Activated CD4-positive, alpha-beta memory T cell treated with anti-CD3 and anti-CD28 coated beads, Interleukin-2, amount 10 ng/mL, durations not matched to agents 7 days and 5 days (primary cell): Measurements from ENCODE around the gene PLPPR1. TPM values are rescaled to one million over a fixed set of nuclear protein-coding genes. Genes with fewer than 3 reads are reported as not detected.

Experiments used
- CTCF ChIA-PET: fragments of 350-600 bp; sonication (Branson Sonifier 250); formaldehyde crosslinking; loops from one replicate; lab custom pipeline; 2021; ENCODE audit warnings: antibody characterized with exemption, inconsistent platforms; lab: Charles Lee
- POLR2A ChIA-PET: fragments of 350-600 bp; sonication (Branson Sonifier 250); formaldehyde crosslinking; loops from one replicate; lab custom pipeline; 2021; ENCODE audit warnings: antibody characterized with exemption; lab: Charles Lee
- DNase-seq: peaks from one replicate; pipeline ENCODE4 v3.0.0-alpha.2; 2020
- H3K27ac Mint-ChIP-seq: one replicate; pipeline ENCODE4 v1.8.0; 2021; ENCODE audit warnings: mild to moderate bottlenecking, mixed read lengths
- H3K27me3 Mint-ChIP-seq: one replicate; pipeline ENCODE4 v1.8.0; 2021; ENCODE audit warnings: mixed read lengths
- H3K36me3 Mint-ChIP-seq: one replicate; pipeline ENCODE4 v1.8.0; 2021; ENCODE audit warnings: low read depth, mixed read lengths
- H3K4me1 Mint-ChIP-seq: one replicate; pipeline ENCODE4 v1.8.0; 2021; ENCODE audit warnings: mixed read lengths
- H3K4me3 Mint-ChIP-seq: one replicate; pipeline ENCODE4 v1.8.0; 2021; ENCODE audit warnings: mild to moderate bottlenecking, mixed read lengths
- H3K9me3 Mint-ChIP-seq: one replicate; pipeline ENCODE4 v1.8.0; 2021; ENCODE audit warnings: mixed read lengths
- total RNA-seq, 2 experiments: library from RNA; stranded (reverse); gene quantifications; one replicate each; pipeline ENCODE4 v1.2.3, GENCODE V29; 2021

PLPPR1 gene
- total RNA-seq, 2 experiments from 2014 or later: not detected

- no peak for DNase-seq
- H3K4me1 Mint-ChIP-seq: no peaks in the 10 kb centered on the region
- ChIA-PET POLR2A (no interaction called here), CTCF (no interaction called here)
- H3K4me3 Mint-ChIP-seq: no peak overlapping the region
- no peaks in the 10 kb centered on the region for H3K9me3 Mint-ChIP-seq
- no peaks in the 10 kb centered on the region for H3K27me3 Mint-ChIP-seq
- no peaks in the 10 kb centered on the region for H3K36me3 Mint-ChIP-seq
- H3K27ac Mint-ChIP-seq: no peak overlapping the region
These were observed 333.9 kb downstream of the PLPPR1 start for GRCh38 chr9:101362450-101362849.

GRCh38 chr9:101365181-101365580 lies 336.7 kb downstream of the PLPPR1 start:
- no peak for DNase-seq
- no peak overlapping the region for H3K4me3 Mint-ChIP-seq
- no peaks in the 10 kb centered on the region for H3K4me1 Mint-ChIP-seq
- POLR2A ChIA-PET: no interaction called here
- no peaks in the 10 kb centered on the region for H3K9me3 Mint-ChIP-seq
- no peaks in the 10 kb centered on the region for H3K36me3 Mint-ChIP-seq
- H3K27ac Mint-ChIP-seq: no peak overlapping the region
- H3K27me3 Mint-ChIP-seq: no peaks in the 10 kb centered on the region
- CTCF ChIA-PET: no interaction called here

GRCh38 chr9:101366038-101366756 lies 337.7 kb downstream of the PLPPR1 start:
- no peaks in the 10 kb centered on the region for H3K9me3 Mint-ChIP-seq
- no peaks in the 10 kb centered on the region for H3K36me3 Mint-ChIP-seq
- no peak for DNase-seq
- no peaks in the 10 kb centered on the region for H3K27me3 Mint-ChIP-seq
- CTCF ChIA-PET: no interaction called here
- POLR2A ChIA-PET: no interaction called here
- no peaks in the 10 kb centered on the region for H3K4me1 Mint-ChIP-seq
- H3K27ac Mint-ChIP-seq: no peak overlapping the region
- no peak overlapping the region for H3K4me3 Mint-ChIP-seq

- ChIA-PET CTCF (no interaction called here), POLR2A (no interaction called here)
- H3K4me3 Mint-ChIP-seq: no peak overlapping the region
- H3K36me3 Mint-ChIP-seq: no peaks in the 10 kb centered on the region
- no peaks in the 10 kb centered on the region for H3K27me3 Mint-ChIP-seq
- H3K9me3 Mint-ChIP-seq: no peaks in the 10 kb centered on the region
- H3K27ac Mint-ChIP-seq: no peak overlapping the region
- no peak for DNase-seq
- no peaks in the 10 kb centered on the region for H3K4me1 Mint-ChIP-seq
These were observed 338.8 kb downstream of the PLPPR1 start for GRCh38 chr9:101367323-101367722.

GRCh38 chr9:101369286-101369685 lies 340.8 kb downstream of the PLPPR1 start:
- H3K27me3 Mint-ChIP-seq: no peaks in the 10 kb centered on the region
- H3K36me3 Mint-ChIP-seq: no peaks in the 10 kb centered on the region
- ChIA-PET CTCF (no interaction called here), POLR2A (no interaction called here)
- DNase-seq: no peak
- H3K4me1 Mint-ChIP-seq: no peaks in the 10 kb centered on the region
- no peak overlapping the region for H3K4me3 Mint-ChIP-seq
- H3K27ac Mint-ChIP-seq: no peak overlapping the region
- H3K9me3 Mint-ChIP-seq: no peaks in the 10 kb centered on the region

GRCh38 chr9:101369884-101370531 lies 341.5 kb downstream of the PLPPR1 start:
- ChIA-PET CTCF (interaction anchor here (0.6 kb wide), 1 partner anchor 963 kb away, joined by 3 read pairs; no protein-coding TSS in a partner anchor), POLR2A (no interaction called here)
- H3K4me3 Mint-ChIP-seq: no peak overlapping the region

GRCh38 chr9:101371813-101372212 lies 343.3 kb downstream of the PLPPR1 start:
- CTCF ChIA-PET: no interaction called here
- Mint-ChIP-seq H3K27ac (no peak overlapping the region), H3K4me1 (no peaks in the 10 kb centered on the region), H3K4me3 (no peak overlapping the region), H3K9me3 (no peaks in the 10 kb centered on the region), H3K36me3 (no peaks in the 10 kb centered on the region), H3K27me3 (peaks cover 4% of the 10 kb centered on the region)
- no peak for DNase-seq
- POLR2A ChIA-PET: no interaction called here

More at GRCh38 chr9:101369884-101370531, 341.5 kb downstream of the PLPPR1 start:
- H3K36me3 Mint-ChIP-seq: no peaks in the 10 kb centered on the region
- H3K4me1 Mint-ChIP-seq: no peaks in the 10 kb centered on the region
- H3K27ac Mint-ChIP-seq: no peak overlapping the region
- no peaks in the 10 kb centered on the region for H3K9me3 Mint-ChIP-seq
- no peak for DNase-seq
- no peaks in the 10 kb centered on the region for H3K27me3 Mint-ChIP-seq

GRCh38 chr9:101372327-101373118 lies 344.0 kb downstream of the PLPPR1 start:
- Mint-ChIP-seq H3K4me1 (no peaks in the 10 kb centered on the region), H3K27ac (no peak overlapping the region), H3K27me3 (peaks cover 4% of the 10 kb centered on the region), H3K4me3 (no peak overlapping the region), H3K9me3 (no peaks in the 10 kb centered on the region), H3K36me3 (no peaks in the 10 kb centered on the region)
- DNase-seq: no peak
- ChIA-PET POLR2A (no interaction called here), CTCF (interaction anchor here (1.0 kb wide), 1 partner anchor 16 kb away, joined by 5 read pairs; no protein-coding TSS in a partner anchor)
